ENCODE data around the gene ZBED6. TPM values are rescaled to one million over a fixed set of nuclear protein-coding genes. Genes with fewer than 3 reads are reported as not detected.

Gene ZBED6
- total RNA-seq, 2 donors from 2014 or later: 19.1 to 31.2 TPM

DNA sequence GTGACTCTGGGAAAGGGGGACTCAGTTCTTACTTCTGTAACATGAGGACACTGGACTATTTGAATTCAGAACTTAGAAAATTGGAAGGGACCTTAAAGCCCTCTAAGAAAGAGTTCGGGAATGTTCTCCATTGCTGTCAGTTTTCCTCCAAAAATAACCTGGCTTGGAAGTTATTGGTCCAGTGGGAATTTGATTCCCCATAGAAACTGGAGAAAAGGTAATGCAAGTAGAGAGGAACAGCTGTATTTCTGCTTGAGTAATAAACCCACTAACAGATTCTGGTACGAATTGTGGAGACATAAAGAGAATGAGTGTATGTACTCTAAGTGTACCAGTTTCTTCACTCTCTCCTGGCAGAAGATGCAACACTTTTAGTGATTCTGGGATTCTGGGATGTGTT lies 1.8 kb downstream of the ZBED6 start:
- DNase-seq (ENCODE audit: low spot score) (no peak), ATAC-seq (ENCODE audit: insufficient number of reproducible peaks, low FRiP score, low read depth) (no peak)
- Histone ChIP-seq H3K27ac (peak overlapping the region in 1 of 2 donors; percentile 92), H3K36me3 (no peaks in the 10 kb centered on the region), H3K27me3 (replicated peaks; ENCODE audit: insufficient read depth) (no peaks in the 10 kb centered on the region), H3K4me1 (ENCODE audit: control insufficient read depth in 1 of 2, low read depth in 2 of 2) (peaks cover 30 to 62% of the 10 kb centered on the region in 2 donors), H3K9me3 (no peaks in the 10 kb centered on the region), H3K4me3 (peak overlapping the region; percentile 77)
- TF ChIP-seq, protein P1, sequence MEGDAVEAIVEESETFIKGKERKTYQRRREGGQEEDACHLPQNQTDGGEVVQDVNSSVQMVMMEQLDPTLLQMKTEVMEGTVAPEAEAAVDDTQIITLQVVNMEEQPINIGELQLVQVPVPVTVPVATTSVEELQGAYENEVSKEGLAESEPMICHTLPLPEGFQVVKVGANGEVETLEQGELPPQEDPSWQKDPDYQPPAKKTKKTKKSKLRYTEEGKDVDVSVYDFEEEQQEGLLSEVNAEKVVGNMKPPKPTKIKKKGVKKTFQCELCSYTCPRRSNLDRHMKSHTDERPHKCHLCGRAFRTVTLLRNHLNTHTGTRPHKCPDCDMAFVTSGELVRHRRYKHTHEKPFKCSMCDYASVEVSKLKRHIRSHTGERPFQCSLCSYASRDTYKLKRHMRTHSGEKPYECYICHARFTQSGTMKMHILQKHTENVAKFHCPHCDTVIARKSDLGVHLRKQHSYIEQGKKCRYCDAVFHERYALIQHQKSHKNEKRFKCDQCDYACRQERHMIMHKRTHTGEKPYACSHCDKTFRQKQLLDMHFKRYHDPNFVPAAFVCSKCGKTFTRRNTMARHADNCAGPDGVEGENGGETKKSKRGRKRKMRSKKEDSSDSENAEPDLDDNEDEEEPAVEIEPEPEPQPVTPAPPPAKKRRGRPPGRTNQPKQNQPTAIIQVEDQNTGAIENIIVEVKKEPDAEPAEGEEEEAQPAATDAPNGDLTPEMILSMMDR (IDR thresholded peaks at IDR 0.05): no peak

- no peak for ATAC-seq (ENCODE audit: insufficient number of reproducible peaks, low FRiP score, low read depth)
- TF ChIP-seq, protein P1 (IDR thresholded peaks at IDR 0.05): no peak
- peaks cover 1% of the 10 kb centered on the region for H3K36me3 ChIP-seq
- H3K4me1 ChIP-seq (ENCODE audit: control insufficient read depth in 1 of 2, low read depth in 2 of 2): peaks cover 30 to 66% of the 10 kb centered on the region in 2 donors
- no peak for DNase-seq (ENCODE audit: low spot score)
- H3K27me3 ChIP-seq (replicated peaks; ENCODE audit: insufficient read depth): no peaks in the 10 kb centered on the region
- peak overlapping the region; percentile 77 for H3K4me3 ChIP-seq
- no peaks in the 10 kb centered on the region for H3K9me3 ChIP-seq
- no peak overlapping the region for H3K27ac ChIP-seq
Measured at GRCh38 chr1:203797948-203798655, 2.7 kb downstream of the ZBED6 start.

GRCh38 chr1:203799157-203799556 lies 3.7 kb downstream of the ZBED6 start:
- TF ChIP-seq, protein P1 (IDR thresholded peaks at IDR 0.05): no peak
- no peak overlapping the region for H3K27ac ChIP-seq
- DNase-seq (ENCODE audit: low spot score) (no peak), ATAC-seq (ENCODE audit: insufficient number of reproducible peaks, low FRiP score, low read depth) (no peak)
- peaks cover 8% of the 10 kb centered on the region for H3K36me3 ChIP-seq
- H3K4me3 ChIP-seq: no peak overlapping the region
- no peaks in the 10 kb centered on the region for H3K27me3 ChIP-seq (replicated peaks; ENCODE audit: insufficient read depth)
- H3K4me1 ChIP-seq (ENCODE audit: control insufficient read depth in 1 of 2, low read depth in 2 of 2): peaks cover 33 to 74% of the 10 kb centered on the region in 2 donors
- no peaks in the 10 kb centered on the region for H3K9me3 ChIP-seq

DNA sequence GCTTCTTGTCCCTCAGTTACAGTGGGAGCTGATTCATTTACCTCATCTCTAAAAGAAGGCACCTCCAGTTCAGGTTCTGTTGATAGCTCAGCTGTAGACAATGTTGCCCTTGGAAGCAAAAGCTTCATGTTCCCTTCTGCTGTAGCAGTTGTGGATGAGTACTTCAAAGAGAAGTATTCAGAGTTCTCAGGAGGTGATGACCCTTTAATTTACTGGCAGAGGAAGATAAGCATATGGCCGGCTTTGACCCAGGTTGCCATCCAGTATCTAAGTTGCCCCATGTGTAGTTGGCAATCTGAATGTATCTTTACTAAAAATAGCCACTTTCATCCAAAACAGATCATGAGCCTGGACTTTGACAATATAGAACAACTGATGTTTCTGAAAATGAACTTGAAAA lies 4.5 kb downstream of the ZBED6 start:
- no peak for DNase-seq (ENCODE audit: low spot score)
- Histone ChIP-seq H3K4me1 (ENCODE audit: control insufficient read depth in 1 of 2, low read depth in 2 of 2) (peaks cover 33 to 72% of the 10 kb centered on the region in 2 donors), H3K9me3 (no peaks in the 10 kb centered on the region), H3K4me3 (no peak overlapping the region), H3K27ac (no peak overlapping the region), H3K27me3 (replicated peaks; ENCODE audit: insufficient read depth) (no peaks in the 10 kb centered on the region), H3K36me3 (peaks cover 9% of the 10 kb centered on the region)
- TF ChIP-seq, protein P1 (IDR thresholded peaks at IDR 0.05): no peak
- ATAC-seq (ENCODE audit: insufficient number of reproducible peaks, low FRiP score, low read depth): no peak

- no peak for ATAC-seq (ENCODE audit: insufficient number of reproducible peaks, low FRiP score, low read depth)
- no peak overlapping the region for H3K27ac ChIP-seq
- H3K36me3 ChIP-seq: peaks cover 11% of the 10 kb centered on the region
- H3K9me3 ChIP-seq: no peaks in the 10 kb centered on the region
- H3K4me3 ChIP-seq: no peak overlapping the region
- TF ChIP-seq, protein P1 (IDR thresholded peaks at IDR 0.05): no peak
- H3K4me1 ChIP-seq (ENCODE audit: control insufficient read depth in 1 of 2, low read depth in 2 of 2): peaks cover 13 to 51% of the 10 kb centered on the region in 2 donors
- DNase-seq (ENCODE audit: low spot score): no peak
- H3K27me3 ChIP-seq (replicated peaks; ENCODE audit: insufficient read depth): no peaks in the 10 kb centered on the region
Measured at GRCh38 chr1:203805689-203806088, 10.3 kb downstream of the ZBED6 start.
